SU-DHL-6 (cell line): ENCODE data around the gene ADAMTS8.

Experiments
- H2AFZ ChIP-seq: fragments of 200-600 bp; sonication (generic); 2 replicates; pipeline ENCODE4 v1.6.1; 2014; ENCODE audit warnings: low read depth, mild to moderate bottlenecking, moderate library complexity, mixed read lengths, antibody characterized with exemption, low read length; ENCODE audit not compliant: severe bottlenecking
- H3F3A ChIP-seq: fragments of 200-600 bp; shearing (Covaris generic); 2 replicates; pipeline ENCODE4 v1.6.0; 2016; ENCODE audit warnings: antibody characterized with exemption, mild to moderate bottlenecking; ENCODE audit not compliant: insufficient read depth
- H3K27ac ChIP-seq: fragments of 200-600 bp; sonication (generic); 2 replicates; pipeline ENCODE4 v1.5.1; 2016; ENCODE audit warnings: low read depth, mild to moderate bottlenecking, low read length, moderate library complexity, mixed read lengths
- H3K27me3 ChIP-seq: fragments of 200-600 bp; sonication (generic), shearing (Covaris generic); 2 replicates; pipeline ENCODE4 v1.6.0; 2014; ENCODE audit warnings: mild to moderate bottlenecking, low read length
- H3K36me3 ChIP-seq: fragments of 200-600 bp; sonication (generic); 2 replicates; pipeline ENCODE4 v1.6.1; 2014; ENCODE audit warnings: mild to moderate bottlenecking, low read length, mixed read lengths
- H3K4me2 ChIP-seq: fragments of 300-600, 200-600 bp; shearing (Covaris generic), sonication (generic); 2 replicates; pipeline ENCODE4 v1.6.0; 2014; ENCODE audit warnings: low read length, low read depth, mild to moderate bottlenecking; ENCODE audit not compliant: poor library complexity, severe bottlenecking
- H3K4me3 ChIP-seq: fragments of 200-600 bp; sonication (generic); 2 replicates; pipeline ENCODE4 v1.5.1; 2014; ENCODE audit warnings: antibody characterized with exemption, low read length, mild to moderate bottlenecking, mixed read lengths; ENCODE audit not compliant: insufficient read depth, poor library complexity, severe bottlenecking
- H3K79me2 ChIP-seq: fragments of 200-600 bp; sonication (generic); 2 replicates; pipeline ENCODE4 v1.6.1; 2014; ENCODE audit warnings: mild to moderate bottlenecking, low read length, moderate library complexity; ENCODE audit not compliant: insufficient read depth
- H3K9ac ChIP-seq: fragments of 200-600 bp; sonication (generic); 2 replicates; pipeline ENCODE4 v1.7.0; 2014; ENCODE audit warnings: mild to moderate bottlenecking, low read length
- H3K9me2 ChIP-seq: fragments of 200-600 bp; sonication (generic); replicated peaks from 2 replicates; pipeline ENCODE4 v1.6.1; 2014; ENCODE audit warnings: low read length; ENCODE audit not compliant: insufficient read depth
- H3K9me3 ChIP-seq: fragments of 200-600 bp; sonication (generic); 2 replicates; pipeline ENCODE4 v1.6.1; 2014; ENCODE audit warnings: low read length, mixed read lengths; ENCODE audit not compliant: insufficient read depth
- H4K20me1 ChIP-seq: fragments of 200-600 bp; sonication (generic); 2 replicates; pipeline ENCODE4 v1.6.1; 2014; ENCODE audit warnings: low read depth, mild to moderate bottlenecking, antibody characterized with exemption, low read length, moderate library complexity, mixed read lengths
- CTCF ChIP-seq: fragments of 200-600 bp; sonication (generic); IDR thresholded peaks from one replicate; pipeline ENCODE4 v1.5.1; 2017; ENCODE audit warnings: antibody characterized with exemption, mild to moderate bottlenecking, low read length, moderate library complexity; ENCODE audit not compliant: insufficient read depth, poor library complexity, severe bottlenecking
- EZH2phosphoT487 ChIP-seq: fragments of 200-600 bp; sonication (generic), shearing (Covaris generic); conservative IDR thresholded peaks from 2 replicates; pipeline ENCODE4 v1.6.1; 2018; ENCODE audit warnings: mild to moderate bottlenecking, antibody characterized with exemption, low read length, moderate library complexity, mixed read lengths

The ADAMTS8 gene

DNA sequence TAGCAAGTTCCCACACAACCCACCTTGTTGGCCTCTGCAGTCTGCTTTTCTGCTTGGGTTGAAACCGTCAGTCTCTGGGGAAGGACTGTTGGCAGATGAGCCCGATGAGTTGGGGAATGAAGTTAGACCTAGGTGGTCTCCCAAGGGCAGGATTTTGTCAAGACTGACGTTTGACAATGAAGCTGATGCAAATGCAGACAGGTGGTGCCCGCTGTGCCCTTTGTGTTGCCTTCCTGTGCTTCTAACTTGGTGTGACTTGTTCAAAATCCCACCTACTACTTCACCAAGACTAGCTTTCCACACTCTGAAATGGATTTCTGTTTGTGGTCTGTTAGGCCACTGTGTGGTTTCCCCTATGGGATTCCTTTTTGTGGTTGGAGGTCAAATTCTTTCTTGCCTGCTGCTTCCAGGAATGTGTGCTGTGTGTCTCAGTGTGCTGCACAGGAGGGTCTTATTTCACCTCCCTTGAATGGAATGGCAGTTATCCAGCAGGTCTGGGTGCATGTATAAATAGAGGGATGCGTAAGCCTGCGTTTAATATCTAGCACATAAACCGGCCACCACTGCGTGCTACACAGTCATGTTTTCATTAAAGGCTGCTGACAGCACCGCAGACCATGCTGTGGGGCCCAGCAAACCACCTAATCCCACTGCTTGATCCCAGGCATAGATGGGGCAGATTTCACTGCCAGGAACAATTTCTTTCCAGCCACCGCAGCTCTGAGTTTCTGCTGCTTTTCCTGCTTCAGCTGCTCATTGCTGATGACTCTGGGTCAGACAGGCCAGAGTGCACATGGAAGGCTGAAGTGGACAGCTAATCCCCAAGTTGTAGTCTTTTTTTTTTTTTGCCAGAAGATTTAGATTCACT is 44.8 kb downstream of the ADAMTS8 start:
- Histone ChIP-seq H2AFZ (no peak overlapping the region), H3K4me2 (no peak overlapping the region)

DNA sequence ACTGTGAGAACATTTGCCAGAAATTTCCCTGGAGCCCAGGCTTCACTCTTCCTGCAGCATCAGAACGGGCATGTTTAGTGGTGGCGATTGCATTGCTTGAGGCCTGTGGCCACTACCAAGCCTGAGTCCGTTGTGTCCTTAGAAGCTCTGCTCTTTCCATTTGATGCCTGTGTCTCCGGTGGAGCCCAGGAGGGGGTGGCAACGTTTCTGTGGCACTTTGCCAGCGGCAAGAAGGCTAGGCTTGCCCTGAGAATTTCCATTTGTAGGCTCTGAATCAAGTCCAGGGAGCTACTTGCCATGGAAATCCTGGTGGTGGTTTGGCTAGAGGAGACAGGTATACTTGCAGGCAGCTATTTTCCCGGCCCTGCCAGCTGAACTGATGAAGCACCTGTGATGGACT is 47.1 kb downstream of the ADAMTS8 start:
- no peak overlapping the region for H3K4me3 ChIP-seq
- TF ChIP-seq CTCF, result no peak
- no peak for TF ChIP-seq EZH2phosphoT487
- no peak overlapping the region for H3K4me2 ChIP-seq
- no peak overlapping the region for H3K27ac ChIP-seq
- no peaks in the 10 kb centered on the region for H3K27me3 ChIP-seq
- no peaks in the 10 kb centered on the region for H3K79me2 ChIP-seq
- no peaks in the 10 kb centered on the region for H3F3A ChIP-seq
- H3K9ac ChIP-seq, result no peak overlapping the region
- no peak overlapping the region for H2AFZ ChIP-seq
- H4K20me1 ChIP-seq, result no peaks in the 10 kb centered on the region
- no peaks in the 10 kb centered on the region for H3K9me2 ChIP-seq
- no peaks in the 10 kb centered on the region for H3K9me3 ChIP-seq
- H3K36me3 ChIP-seq, result no peaks in the 10 kb centered on the region

More for the DNA sequence above, 44.8 kb downstream of the ADAMTS8 start:
- Histone ChIP-seq H3K9me3 (no peaks in the 10 kb centered on the region), H3K9ac (no peak overlapping the region), H3K9me2 (no peaks in the 10 kb centered on the region), H3K27ac (no peak overlapping the region), H3F3A (no peaks in the 10 kb centered on the region), H4K20me1 (no peaks in the 10 kb centered on the region), H3K27me3 (no peaks in the 10 kb centered on the region), H3K36me3 (no peaks in the 10 kb centered on the region), H3K4me3 (no peak overlapping the region), H3K79me2 (no peaks in the 10 kb centered on the region)
- TF ChIP-seq CTCF (no peak), EZH2phosphoT487 (no peak)

GRCh38 chr11:130380778-130381177 is 47.6 kb downstream of the ADAMTS8 start:
- no peaks in the 10 kb centered on the region for H4K20me1 ChIP-seq
- TF ChIP-seq EZH2phosphoT487, result no peak
- no peak for TF ChIP-seq CTCF

More at GRCh38 chr11:130380778-130381177, 47.6 kb downstream of the ADAMTS8 start:
- Histone ChIP-seq H3F3A (no peaks in the 10 kb centered on the region), H3K9ac (no peak overlapping the region), H3K9me2 (no peaks in the 10 kb centered on the region), H2AFZ (no peak overlapping the region), H3K79me2 (no peaks in the 10 kb centered on the region), H3K27me3 (no peaks in the 10 kb centered on the region), H3K9me3 (no peaks in the 10 kb centered on the region), H3K27ac (no peak overlapping the region), H3K36me3 (no peaks in the 10 kb centered on the region), H3K4me2 (no peak overlapping the region), H3K4me3 (no peak overlapping the region)
